Brain microvascular endothelial cell (primary cell): ENCODE measurements around the gene FUBP1.
A peak's percentile ranks its signal among the peaks of the same experiment; 100 is the strongest.
"Not testable (repeated sequence)": the region's sequence is repeated elsewhere in the genome, so short reads cannot be mapped to it uniquely, and the experiment has no call there.

Experiments
- DNase-seq: peaks from one replicate; pipeline ENCODE4 v3.0.0-alpha.2; 2020
- H3K27ac ChIP-seq: fragments of 250-450 bp; sonication (Bioruptor Pico); 2 replicates; pipeline ENCODE4 v1.5.1; 2020; ENCODE audit warnings: mild to moderate bottlenecking, moderate library complexity
- H3K27me3 ChIP-seq: fragments of 250-450 bp; sonication (Bioruptor Pico); replicated peaks from 2 replicates; pipeline ENCODE4 v1.5.1; 2020; ENCODE audit warnings: mild to moderate bottlenecking
- H3K36me3 ChIP-seq: fragments of 250-450 bp; sonication (Bioruptor Pico); replicated peaks from 2 replicates; pipeline ENCODE4 v1.5.1; 2020; ENCODE audit warnings: mild to moderate bottlenecking
- H3K4me3 ChIP-seq: 2 replicates; pipeline ENCODE4 v1.5.1; 2011; ENCODE audit warnings: low read depth, mild to moderate bottlenecking, control low read depth, low read length, moderate library complexity
- in situ Hi-C: cut with HindIII; loops from 2 replicates; pipeline ENCODE4 v1.10.0; 2017; ENCODE audit warnings: low sequenced_read_pairs, low pct_ligation_motif_present
- TF ChIP-seq, protein P1 (sequence below): IDR thresholded peaks from 2 replicates; pipeline ENCODE4 v1.5.1; 2011; ENCODE audit warnings: low read depth, mild to moderate bottlenecking, moderate library complexity, low read length, control low read depth, inconsistent platforms; ENCODE audit errors: missing control alignments

The FUBP1 gene, protein sequence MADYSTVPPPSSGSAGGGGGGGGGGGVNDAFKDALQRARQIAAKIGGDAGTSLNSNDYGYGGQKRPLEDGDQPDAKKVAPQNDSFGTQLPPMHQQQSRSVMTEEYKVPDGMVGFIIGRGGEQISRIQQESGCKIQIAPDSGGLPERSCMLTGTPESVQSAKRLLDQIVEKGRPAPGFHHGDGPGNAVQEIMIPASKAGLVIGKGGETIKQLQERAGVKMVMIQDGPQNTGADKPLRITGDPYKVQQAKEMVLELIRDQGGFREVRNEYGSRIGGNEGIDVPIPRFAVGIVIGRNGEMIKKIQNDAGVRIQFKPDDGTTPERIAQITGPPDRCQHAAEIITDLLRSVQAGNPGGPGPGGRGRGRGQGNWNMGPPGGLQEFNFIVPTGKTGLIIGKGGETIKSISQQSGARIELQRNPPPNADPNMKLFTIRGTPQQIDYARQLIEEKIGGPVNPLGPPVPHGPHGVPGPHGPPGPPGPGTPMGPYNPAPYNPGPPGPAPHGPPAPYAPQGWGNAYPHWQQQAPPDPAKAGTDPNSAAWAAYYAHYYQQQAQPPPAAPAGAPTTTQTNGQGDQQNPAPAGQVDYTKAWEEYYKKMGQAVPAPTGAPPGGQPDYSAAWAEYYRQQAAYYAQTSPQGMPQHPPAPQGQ

DNA sequence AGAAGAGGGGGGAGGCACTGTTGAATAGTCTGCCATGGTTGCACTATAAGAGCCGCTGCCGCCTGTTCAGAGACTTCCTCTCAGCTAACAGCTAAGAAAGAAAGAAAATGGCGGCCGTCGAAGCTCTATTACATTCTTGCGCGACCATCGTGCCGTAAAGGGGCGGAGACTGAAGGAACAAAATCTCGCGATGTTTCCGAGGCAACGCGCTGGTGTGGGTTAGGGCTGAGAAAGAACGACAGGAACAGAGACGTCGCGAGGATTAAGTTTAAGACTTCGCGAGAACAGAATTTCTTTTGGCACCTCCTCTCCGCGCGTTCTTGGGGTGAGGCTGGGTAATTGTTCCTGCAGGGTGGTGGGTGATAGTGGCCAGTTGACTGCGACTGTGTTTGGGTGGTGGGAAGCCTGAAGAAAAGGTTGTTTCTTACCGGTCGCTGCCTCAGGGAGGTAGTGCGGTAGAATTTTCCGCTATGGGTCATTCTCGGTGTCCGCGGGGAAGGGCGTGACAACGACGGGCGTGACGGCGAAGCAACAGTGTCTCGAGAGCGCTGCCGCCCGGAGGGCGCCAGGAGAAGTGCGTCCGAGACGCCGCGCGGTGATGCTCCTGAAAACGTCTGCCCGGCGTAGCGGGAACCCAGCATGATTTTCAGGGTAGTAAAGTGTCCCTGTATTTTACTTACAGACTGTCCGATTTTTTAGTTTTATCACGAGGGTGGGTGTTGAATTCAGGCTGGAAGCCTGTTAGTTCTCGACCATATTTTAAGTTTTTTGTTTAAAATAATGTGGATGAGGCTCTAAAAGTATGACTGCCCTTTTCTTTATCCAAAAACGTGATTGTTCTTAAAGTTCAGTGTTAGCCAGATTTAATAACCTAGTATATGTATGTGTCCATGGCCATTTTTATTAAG lies at the start of gene FUBP1:
TSS of gene FUBP1 (minus strand) at position 104 of the 908 bp plus-strand sequence. CDS start at position 36, 68 bp downstream.
- in situ Hi-C loops, result no loop called here
- Histone ChIP-seq H3K4me3 (peak within 1 kb of the TSS; percentile 66), H3K36me3 (peaks cover 5% of the 10 kb centered on the region)

DNA sequence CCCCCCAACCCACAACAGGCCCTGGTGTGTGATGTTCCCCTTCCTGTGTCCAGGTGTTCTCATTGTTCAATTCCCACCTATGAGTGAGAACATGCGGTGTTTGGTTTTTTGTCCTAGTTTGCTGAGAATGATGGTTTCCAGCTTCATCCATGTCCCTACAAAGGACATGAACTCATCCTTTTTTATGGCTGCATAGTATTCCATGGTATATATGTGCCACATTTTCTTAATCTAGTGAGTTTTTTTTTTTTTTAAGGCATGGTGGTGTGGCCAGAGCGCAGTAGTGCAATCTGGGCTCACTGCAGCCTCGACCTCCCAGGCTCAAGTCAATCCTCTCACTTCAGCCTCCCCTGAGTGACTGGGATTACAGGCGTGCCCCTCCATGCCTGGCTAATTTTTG lies 42.3 kb upstream of the FUBP1 start:
- H3K36me3 ChIP-seq, result peaks cover 25% of the 10 kb centered on the region
- DNase-seq, in situ Hi-C loops, H3K27ac ChIP-seq, H3K27me3 ChIP-seq, H3K4me3 ChIP-seq: not testable (repeated sequence)

More for the DNA sequence above, at the start of gene FUBP1:
- TF ChIP-seq, protein P1, sequence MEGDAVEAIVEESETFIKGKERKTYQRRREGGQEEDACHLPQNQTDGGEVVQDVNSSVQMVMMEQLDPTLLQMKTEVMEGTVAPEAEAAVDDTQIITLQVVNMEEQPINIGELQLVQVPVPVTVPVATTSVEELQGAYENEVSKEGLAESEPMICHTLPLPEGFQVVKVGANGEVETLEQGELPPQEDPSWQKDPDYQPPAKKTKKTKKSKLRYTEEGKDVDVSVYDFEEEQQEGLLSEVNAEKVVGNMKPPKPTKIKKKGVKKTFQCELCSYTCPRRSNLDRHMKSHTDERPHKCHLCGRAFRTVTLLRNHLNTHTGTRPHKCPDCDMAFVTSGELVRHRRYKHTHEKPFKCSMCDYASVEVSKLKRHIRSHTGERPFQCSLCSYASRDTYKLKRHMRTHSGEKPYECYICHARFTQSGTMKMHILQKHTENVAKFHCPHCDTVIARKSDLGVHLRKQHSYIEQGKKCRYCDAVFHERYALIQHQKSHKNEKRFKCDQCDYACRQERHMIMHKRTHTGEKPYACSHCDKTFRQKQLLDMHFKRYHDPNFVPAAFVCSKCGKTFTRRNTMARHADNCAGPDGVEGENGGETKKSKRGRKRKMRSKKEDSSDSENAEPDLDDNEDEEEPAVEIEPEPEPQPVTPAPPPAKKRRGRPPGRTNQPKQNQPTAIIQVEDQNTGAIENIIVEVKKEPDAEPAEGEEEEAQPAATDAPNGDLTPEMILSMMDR, result peak; percentile 86
- peak; percentile 98 for DNase-seq
- H3K27me3 ChIP-seq, result no peaks in the 10 kb centered on the region
- H3K27ac ChIP-seq, result peak within 1 kb of the TSS; percentile 98

DNA sequence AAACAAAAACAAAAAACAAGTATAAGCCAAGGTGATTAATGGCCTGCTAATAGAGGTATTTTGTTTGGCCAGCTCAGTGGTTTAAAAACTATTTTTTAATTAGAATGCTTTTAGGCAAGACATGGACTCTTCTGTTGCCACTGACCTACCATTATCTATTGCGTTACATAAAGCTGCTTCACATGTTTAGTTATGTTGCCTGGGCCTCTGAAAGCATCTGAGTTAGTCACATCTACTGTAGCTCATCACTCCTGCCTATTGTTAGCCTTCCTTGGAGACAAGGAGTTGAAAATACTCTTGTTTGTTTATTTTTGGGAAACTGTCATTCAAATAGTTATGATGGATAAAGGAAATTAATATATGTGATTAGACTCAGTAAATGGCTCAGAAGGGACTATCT lies 40.2 kb upstream of the FUBP1 start:
- Histone ChIP-seq H3K36me3 (peaks cover 42% of the 10 kb centered on the region), H3K27me3 (no peaks in the 10 kb centered on the region), H3K4me3 (no peak overlapping the region), H3K27ac (no peak overlapping the region)
- TF ChIP-seq, protein P1, result no peak
- DNase-seq, result no peak
- in situ Hi-C loops, result no loop called here

DNA sequence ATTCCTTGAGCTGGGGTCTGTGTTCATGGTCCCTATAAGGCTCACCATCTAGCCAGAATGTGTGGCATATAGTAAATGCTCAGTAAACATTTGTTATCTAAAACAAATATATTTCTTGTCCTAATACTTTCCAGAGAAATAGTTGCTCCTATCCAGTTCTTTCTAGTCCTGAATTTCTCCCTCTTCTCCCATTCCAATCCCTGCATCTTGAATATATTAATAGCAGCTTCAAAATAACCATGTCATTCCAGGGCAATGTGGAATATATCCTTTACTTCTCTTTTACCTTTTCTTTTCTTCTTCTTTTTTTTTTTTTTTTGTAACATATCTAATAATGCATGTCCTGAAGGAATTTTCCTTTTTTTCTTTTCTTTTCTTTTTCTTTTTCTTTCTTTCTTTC lies 36.3 kb upstream of the FUBP1 start:
- TF ChIP-seq, protein P1, result no peak
- no peak for DNase-seq
- Histone ChIP-seq H3K36me3 (peaks cover 58% of the 10 kb centered on the region), H3K27me3 (no peaks in the 10 kb centered on the region), H3K4me3 (no peak overlapping the region), H3K27ac (no peak overlapping the region)
- in situ Hi-C loops, result no loop called here

DNA sequence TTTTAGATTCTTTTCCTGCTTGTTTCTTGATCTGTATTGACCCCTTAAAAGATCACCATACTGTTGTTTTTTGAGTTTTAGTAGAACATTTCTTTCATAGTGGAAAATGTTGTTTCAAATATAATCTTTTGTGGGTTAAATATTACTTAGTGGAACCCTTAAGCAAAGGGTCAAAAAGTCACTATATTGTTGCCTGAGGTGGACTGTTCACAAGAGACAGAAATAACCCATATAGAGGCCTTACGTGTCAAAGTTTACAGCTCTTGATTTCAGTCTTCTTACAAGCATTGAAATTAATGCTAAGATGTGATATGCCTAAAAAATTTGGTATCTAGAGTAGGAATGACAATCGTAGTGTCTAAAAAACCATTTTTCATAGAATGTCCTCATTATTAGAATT lies 32.2 kb upstream of the FUBP1 start:
- H3K27ac ChIP-seq, result no peak overlapping the region
- TF ChIP-seq, protein P1, result no peak
- in situ Hi-C loops, result no loop called here
- peaks cover 33% of the 10 kb centered on the region for H3K36me3 ChIP-seq
- no peak for DNase-seq
- no peaks in the 10 kb centered on the region for H3K27me3 ChIP-seq
- no peak overlapping the region for H3K4me3 ChIP-seq
